NCI-H526 treated with DMSO at 0.1 percent for 48 hours (cell line): Measurements from ENCODE around the gene IL2RG.

ENCODE experiments used
- DNase-seq: peaks from one replicate; lab custom pipeline; 2025; lab: John Stamatoyannopoulos, UW

Gene IL2RG

GRCh38 chrX:71068044-71068918 lies 43.1 kb downstream of the IL2RG start, which contains the start of gene SNX12:
TSS of gene SNX12 (minus strand) at chrX:71068334. CDS start at chrX:71068306, 28 bp downstream.
- peak; percentile 89 for DNase-seq

- peak; percentile 51 for DNase-seq
Measured at GRCh38 chrX:71067712-71068043, 43.7 kb downstream of the IL2RG start.

GRCh38 chrX:71067089-71067488 lies 44.3 kb downstream of the IL2RG start:
- DNase-seq, result no peak

- no peak for DNase-seq
Measured at GRCh38 chrX:71060127-71060526, 51.2 kb downstream of the IL2RG start.

- no peak for DNase-seq
Measured at GRCh38 chrX:71057848-71058530, 53.4 kb downstream of the IL2RG start.
